Activated T-helper 1 cell treated with anti-CD3 and anti-CD28 coated beads, Interleukin-2, amount 50 U/mL, for 16 hours (primary cell): Measurements from ENCODE around the gene IKBKE.
A peak's percentile ranks its signal among the peaks of the same experiment; 100 is the strongest.

Experiments
- DNase-seq, 2 donors: peaks; one replicate each; pipeline ENCODE4 v3.0.0-alpha.2; 2020; ENCODE audit warnings: low read depth in 1 of 2, low spot score in 1 of 2

IKBKE gene

GRCh38 chr1:206495011-206495461 lies 24.8 kb downstream of the IKBKE start:
- DNase-seq, result no peak

GRCh38 chr1:206495493-206496046 lies 25.3 kb downstream of the IKBKE start:
- no peak for DNase-seq

- no peak for DNase-seq
Measured at GRCh38 chr1:206496131-206496793, 26.0 kb downstream of the IKBKE start.

- no peak for DNase-seq
Measured at GRCh38 chr1:206497363-206497762, 27.1 kb downstream of the IKBKE start.

GRCh38 chr1:206497774-206498173 lies 27.5 kb downstream of the IKBKE start:
- no peak for DNase-seq

- DNase-seq, result no peak
Measured at GRCh38 chr1:206498685-206499084, 28.4 kb downstream of the IKBKE start.

- DNase-seq, result no peak
Measured at GRCh38 chr1:206500046-206500445, 29.8 kb downstream of the IKBKE start.

- DNase-seq, result no peak
Measured at GRCh38 chr1:206501881-206502280, 31.6 kb downstream of the IKBKE start.

- DNase-seq, result no peak
Measured at GRCh38 chr1:206502403-206502802, 32.1 kb downstream of the IKBKE start.

GRCh38 chr1:206502812-206503211 lies 32.5 kb downstream of the IKBKE start:
- DNase-seq, result no peak

- DNase-seq, result no peak
Measured at GRCh38 chr1:206503591-206504362, 33.5 kb downstream of the IKBKE start.

GRCh38 chr1:206504363-206504713 lies 34.1 kb downstream of the IKBKE start:
- DNase-seq, result no peak

GRCh38 chr1:206505702-206506355 lies 35.6 kb downstream of the IKBKE start:
- DNase-seq, result no peak

GRCh38 chr1:206506405-206507283 lies 36.4 kb downstream of the IKBKE start:
- DNase-seq, result no peak

GRCh38 chr1:206507284-206508129 lies 37.2 kb downstream of the IKBKE start, which contains the start of gene RASSF5:
TSS of gene RASSF5 (plus strand) at chr1:206507531. CDS start at chr1:206507603, 72 bp downstream.
- peak; percentile 64 to 67 for DNase-seq

- no peak for DNase-seq
Measured at GRCh38 chr1:206508130-206508889, 38.0 kb downstream of the IKBKE start.

GRCh38 chr1:206508956-206509355 lies 38.7 kb downstream of the IKBKE start:
- DNase-seq, result no peak

GRCh38 chr1:206509612-206510257 lies 39.5 kb downstream of the IKBKE start:
- no peak for DNase-seq

- no peak for DNase-seq
Measured at GRCh38 chr1:206510371-206510770, 40.1 kb downstream of the IKBKE start.
